ENCODE data around the gene GTF3C1. TPM values are rescaled to one million over a fixed set of nuclear protein-coding genes. Genes with fewer than 3 reads are reported as not detected.

The GTF3C1 gene
- total RNA-seq, 2 donors from 2014 or later, result 51.9 to 83.2 TPM

DNA sequence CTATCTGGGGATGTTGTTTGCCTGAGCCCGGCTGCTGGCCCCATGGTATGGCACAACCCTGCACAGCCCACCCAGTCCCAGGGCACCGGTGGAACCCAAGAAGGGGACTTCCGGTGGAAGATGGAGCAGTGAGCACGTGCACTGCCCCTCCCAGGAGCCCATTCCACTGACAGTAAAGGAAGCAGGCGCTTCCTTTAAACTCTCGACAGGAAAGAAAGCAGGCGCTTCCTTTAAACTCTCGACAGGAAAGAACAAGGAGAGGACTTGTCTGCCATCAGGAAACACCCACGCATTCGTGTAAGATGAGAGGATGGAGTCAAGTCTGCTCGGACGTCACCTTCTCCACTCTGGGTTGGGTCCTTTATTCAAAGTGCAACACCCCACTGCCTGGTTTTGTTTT, 94.0 kb downstream of the GTF3C1 start:
- TF ChIP-seq, protein P1, sequence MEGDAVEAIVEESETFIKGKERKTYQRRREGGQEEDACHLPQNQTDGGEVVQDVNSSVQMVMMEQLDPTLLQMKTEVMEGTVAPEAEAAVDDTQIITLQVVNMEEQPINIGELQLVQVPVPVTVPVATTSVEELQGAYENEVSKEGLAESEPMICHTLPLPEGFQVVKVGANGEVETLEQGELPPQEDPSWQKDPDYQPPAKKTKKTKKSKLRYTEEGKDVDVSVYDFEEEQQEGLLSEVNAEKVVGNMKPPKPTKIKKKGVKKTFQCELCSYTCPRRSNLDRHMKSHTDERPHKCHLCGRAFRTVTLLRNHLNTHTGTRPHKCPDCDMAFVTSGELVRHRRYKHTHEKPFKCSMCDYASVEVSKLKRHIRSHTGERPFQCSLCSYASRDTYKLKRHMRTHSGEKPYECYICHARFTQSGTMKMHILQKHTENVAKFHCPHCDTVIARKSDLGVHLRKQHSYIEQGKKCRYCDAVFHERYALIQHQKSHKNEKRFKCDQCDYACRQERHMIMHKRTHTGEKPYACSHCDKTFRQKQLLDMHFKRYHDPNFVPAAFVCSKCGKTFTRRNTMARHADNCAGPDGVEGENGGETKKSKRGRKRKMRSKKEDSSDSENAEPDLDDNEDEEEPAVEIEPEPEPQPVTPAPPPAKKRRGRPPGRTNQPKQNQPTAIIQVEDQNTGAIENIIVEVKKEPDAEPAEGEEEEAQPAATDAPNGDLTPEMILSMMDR (IDR thresholded peaks at IDR 0.05), result no peak
- Histone ChIP-seq H3K4me3 (no peak overlapping the region), H3K27ac (no peak overlapping the region), H3K27me3 (replicated peaks; ENCODE audit: insufficient read depth) (no peaks in the 10 kb centered on the region), H3K4me1 (ENCODE audit: control insufficient read depth in 1 of 2, low read depth in 2 of 2) (peaks cover 0 to 6% of the 10 kb centered on the region in 2 donors), H3K36me3 (peaks cover 3% of the 10 kb centered on the region), H3K9me3 (no peaks in the 10 kb centered on the region)
- ATAC-seq (ENCODE audit: insufficient number of reproducible peaks, low FRiP score, low read depth) (no peak), DNase-seq (ENCODE audit: low spot score) (no peak)

DNA sequence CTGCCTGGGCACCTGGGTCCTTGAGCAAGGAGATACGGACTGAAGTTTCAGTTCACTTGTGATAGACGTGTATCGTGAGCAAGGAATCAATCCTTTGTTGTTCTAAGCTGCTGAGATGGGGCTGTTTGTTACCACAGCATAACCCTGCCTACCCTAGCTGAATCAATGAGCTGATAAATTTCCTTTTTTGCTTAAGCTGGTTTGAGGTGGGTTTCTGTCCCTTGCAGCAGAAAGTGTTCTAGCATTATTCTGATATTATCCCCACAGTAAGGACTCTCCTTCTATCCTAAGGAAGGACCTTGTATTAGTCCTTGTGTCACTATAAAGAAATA, 96.3 kb downstream of the GTF3C1 start:
- Histone ChIP-seq H3K4me3 (no peak overlapping the region), H3K27ac (no peak overlapping the region), H3K36me3 (no peaks in the 10 kb centered on the region), H3K27me3 (replicated peaks; ENCODE audit: insufficient read depth) (no peaks in the 10 kb centered on the region), H3K4me1 (ENCODE audit: control insufficient read depth in 1 of 2, low read depth in 2 of 2) (peaks cover 0 to 3% of the 10 kb centered on the region in 2 donors), H3K9me3 (no peaks in the 10 kb centered on the region)
- TF ChIP-seq, protein P1 (IDR thresholded peaks at IDR 0.05), result no peak
- ATAC-seq (ENCODE audit: insufficient number of reproducible peaks, low FRiP score, low read depth) (no peak), DNase-seq (ENCODE audit: low spot score) (no peak)

- H3K4me3 ChIP-seq, result no peak overlapping the region
- ATAC-seq (ENCODE audit: insufficient number of reproducible peaks, low FRiP score, low read depth) (no peak), DNase-seq (ENCODE audit: low spot score) (no peak)
- H3K27me3 ChIP-seq (replicated peaks; ENCODE audit: insufficient read depth), result no peaks in the 10 kb centered on the region
- H3K9me3 ChIP-seq, result no peaks in the 10 kb centered on the region
- H3K4me1 ChIP-seq (ENCODE audit: control insufficient read depth in 1 of 2, low read depth in 2 of 2), result peaks cover 0 to 3% of the 10 kb centered on the region in 2 donors
- TF ChIP-seq, protein P1 (IDR thresholded peaks at IDR 0.05), result no peak
- no peak overlapping the region for H3K27ac ChIP-seq
- H3K36me3 ChIP-seq, result no peaks in the 10 kb centered on the region
These were observed 96.9 kb downstream of the GTF3C1 start for GRCh38 chr16:27452569-27453493.

DNA sequence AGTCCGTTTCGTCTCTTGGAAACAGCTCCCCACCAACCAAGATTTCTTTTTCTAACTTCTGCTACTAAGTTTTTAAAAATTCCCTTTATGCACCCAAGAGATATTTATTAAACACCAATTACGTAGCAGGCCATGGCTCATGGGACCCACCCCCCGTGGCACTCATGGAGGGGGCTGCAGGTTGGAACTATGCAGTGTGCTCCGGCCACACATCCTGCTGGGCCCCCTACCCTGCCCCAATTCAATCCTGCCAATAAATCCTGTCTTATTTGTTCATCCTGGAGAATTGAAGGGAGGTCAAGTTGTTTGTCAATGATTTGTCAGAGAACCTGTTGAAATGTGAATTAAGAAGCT, 99.5 kb downstream of the GTF3C1 start:
- H3K27ac ChIP-seq, result no peak overlapping the region
- H3K9me3 ChIP-seq, result no peaks in the 10 kb centered on the region
- no peaks in the 10 kb centered on the region for H3K36me3 ChIP-seq
- ATAC-seq (ENCODE audit: insufficient number of reproducible peaks, low FRiP score, low read depth) (no peak), DNase-seq (ENCODE audit: low spot score) (no peak)
- H3K27me3 ChIP-seq (replicated peaks; ENCODE audit: insufficient read depth), result no peaks in the 10 kb centered on the region
- H3K4me1 ChIP-seq (ENCODE audit: control insufficient read depth in 1 of 2, low read depth in 2 of 2), result peaks cover 0 to 3% of the 10 kb centered on the region in 2 donors
- H3K4me3 ChIP-seq, result no peak overlapping the region
- TF ChIP-seq, protein P1 (IDR thresholded peaks at IDR 0.05), result no peak

DNA sequence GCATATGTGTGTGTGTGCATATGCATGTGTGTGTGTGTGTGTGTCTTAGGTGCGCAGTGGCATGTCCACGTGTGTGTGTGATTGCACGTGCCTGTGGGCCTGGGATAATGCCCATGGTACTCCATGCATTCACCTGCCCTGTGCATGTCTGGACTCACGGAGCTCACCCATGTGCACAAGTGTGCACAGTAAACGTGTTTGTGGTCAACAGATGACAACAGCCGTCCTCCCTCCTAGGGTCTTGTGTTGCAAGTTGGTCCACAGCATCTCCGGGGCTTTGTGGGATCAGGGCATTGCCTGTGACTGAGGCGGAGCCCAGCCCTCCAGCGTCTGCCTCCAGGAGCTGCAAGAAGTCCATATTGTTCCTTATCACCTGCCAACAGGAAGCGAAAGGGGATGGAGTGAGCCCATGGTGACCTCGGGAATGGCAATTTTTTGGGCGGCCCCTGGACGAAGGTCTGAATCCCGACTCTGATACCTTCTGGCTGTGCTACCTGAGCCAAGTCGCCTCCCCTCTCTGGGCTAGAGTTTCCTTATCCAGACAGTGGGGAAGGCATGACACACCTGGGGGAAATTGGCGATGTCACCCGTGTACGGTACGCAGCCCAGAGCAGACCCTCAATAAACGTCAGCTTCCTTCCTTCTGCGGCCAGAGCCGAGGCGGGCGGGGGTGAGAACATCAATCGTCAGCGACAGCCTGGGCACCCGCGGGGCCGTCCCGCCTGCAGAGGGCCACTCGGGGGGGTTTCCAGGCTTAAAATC, 100.1 kb downstream of the GTF3C1 start:
- ATAC-seq (ENCODE audit: insufficient number of reproducible peaks, low FRiP score, low read depth) (no peak), DNase-seq (ENCODE audit: low spot score) (no peak)
- no peaks in the 10 kb centered on the region for H3K27me3 ChIP-seq (replicated peaks; ENCODE audit: insufficient read depth)
- TF ChIP-seq, protein P1 (IDR thresholded peaks at IDR 0.05), result no peak
- peaks cover 5% of the 10 kb centered on the region for H3K9me3 ChIP-seq
- no peak overlapping the region for H3K4me3 ChIP-seq
- H3K4me1 ChIP-seq (ENCODE audit: control insufficient read depth in 1 of 2, low read depth in 2 of 2), result peaks cover 0 to 3% of the 10 kb centered on the region in 2 donors
- H3K27ac ChIP-seq, result no peak overlapping the region
- H3K36me3 ChIP-seq, result no peaks in the 10 kb centered on the region

Data from thoracic aorta (tissue), 2 donors.